GM04504 (cell line): Measurements from ENCODE around the gene LRIF1.
"Not testable (repeated sequence)": the region's sequence is repeated elsewhere in the genome, so short reads cannot be mapped to it uniquely, and the experiment has no call there.

Source experiments
- DNase-seq: peaks from one replicate; pipeline ENCODE4 v3.0.0-alpha.2; 2012; ENCODE audit warnings: low read depth

LRIF1 gene, protein sequence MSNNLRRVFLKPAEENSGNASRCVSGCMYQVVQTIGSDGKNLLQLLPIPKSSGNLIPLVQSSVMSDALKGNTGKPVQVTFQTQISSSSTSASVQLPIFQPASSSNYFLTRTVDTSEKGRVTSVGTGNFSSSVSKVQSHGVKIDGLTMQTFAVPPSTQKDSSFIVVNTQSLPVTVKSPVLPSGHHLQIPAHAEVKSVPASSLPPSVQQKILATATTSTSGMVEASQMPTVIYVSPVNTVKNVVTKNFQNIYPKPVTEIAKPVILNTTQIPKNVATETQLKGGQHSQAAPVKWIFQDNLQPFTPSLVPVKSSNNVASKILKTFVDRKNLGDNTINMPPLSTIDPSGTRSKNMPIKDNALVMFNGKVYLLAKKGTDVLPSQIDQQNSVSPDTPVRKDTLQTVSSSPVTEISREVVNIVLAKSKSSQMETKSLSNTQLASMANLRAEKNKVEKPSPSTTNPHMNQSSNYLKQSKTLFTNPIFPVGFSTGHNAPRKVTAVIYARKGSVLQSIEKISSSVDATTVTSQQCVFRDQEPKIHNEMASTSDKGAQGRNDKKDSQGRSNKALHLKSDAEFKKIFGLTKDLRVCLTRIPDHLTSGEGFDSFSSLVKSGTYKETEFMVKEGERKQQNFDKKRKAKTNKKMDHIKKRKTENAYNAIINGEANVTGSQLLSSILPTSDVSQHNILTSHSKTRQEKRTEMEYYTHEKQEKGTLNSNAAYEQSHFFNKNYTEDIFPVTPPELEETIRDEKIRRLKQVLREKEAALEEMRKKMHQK

DNA sequence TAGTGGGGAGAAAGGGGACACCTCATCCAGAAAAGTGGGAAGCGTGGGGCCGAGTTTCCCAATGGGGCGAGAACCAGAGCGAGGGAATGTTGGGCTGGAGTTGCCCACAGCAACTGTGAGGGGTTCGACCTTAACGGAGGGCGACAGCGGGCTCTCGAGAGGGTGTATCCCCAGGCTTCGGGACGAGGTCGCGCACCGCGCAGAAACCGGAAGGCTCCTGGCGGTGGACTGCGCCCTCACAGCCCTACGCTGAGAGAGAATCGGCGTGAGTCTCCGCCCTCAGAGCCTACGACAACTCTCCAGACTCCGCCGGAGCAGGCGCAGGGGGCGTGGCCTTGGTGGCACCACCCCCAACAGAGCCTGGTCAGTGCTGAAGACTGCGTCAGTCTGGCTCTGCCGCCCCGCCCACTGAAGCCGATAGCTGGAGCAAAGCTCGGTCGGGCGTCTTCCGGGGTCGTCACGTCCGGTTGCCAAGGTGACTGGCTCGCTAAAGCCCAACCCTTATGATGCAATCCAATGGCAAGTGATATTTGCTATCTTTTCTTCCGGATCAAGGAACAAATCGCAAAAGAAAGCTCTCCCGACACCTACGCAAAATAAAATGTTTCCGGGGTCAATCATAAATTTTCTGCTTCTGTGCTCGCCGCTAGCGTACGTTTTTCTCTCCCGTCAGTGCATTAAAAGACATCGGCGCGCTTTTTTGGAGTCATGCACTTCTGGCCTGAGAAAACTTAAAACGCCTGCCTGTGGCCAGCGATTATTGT, at the start of gene LRIF1:
Gene LRIF1 (minus strand): TSS at position 232 of the 764 bp plus-strand sequence. CDS start 234 bp downstream, outside the sequence.
- peak; percentile 99 for DNase-seq

DNA sequence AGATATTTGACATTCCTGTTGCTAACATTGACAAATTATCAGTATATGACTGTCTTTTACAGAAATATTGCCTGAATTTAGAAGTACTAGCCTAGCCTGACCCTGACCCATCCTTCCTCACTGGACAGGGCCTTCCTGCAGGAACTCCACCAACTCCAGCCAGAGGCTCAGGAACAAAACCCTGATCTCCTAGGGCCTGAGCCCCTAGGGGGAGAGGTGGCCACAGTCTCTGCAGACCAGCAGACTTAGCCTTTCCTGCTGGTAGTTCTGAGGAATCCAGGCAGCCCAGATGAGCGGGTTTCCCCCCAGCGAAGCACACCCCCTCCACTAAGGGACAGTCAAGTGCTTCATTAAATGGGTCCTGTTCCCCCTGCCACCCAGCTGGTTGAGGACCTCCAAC, 44.3 kb upstream of the LRIF1 start:
- no peak for DNase-seq

DNA sequence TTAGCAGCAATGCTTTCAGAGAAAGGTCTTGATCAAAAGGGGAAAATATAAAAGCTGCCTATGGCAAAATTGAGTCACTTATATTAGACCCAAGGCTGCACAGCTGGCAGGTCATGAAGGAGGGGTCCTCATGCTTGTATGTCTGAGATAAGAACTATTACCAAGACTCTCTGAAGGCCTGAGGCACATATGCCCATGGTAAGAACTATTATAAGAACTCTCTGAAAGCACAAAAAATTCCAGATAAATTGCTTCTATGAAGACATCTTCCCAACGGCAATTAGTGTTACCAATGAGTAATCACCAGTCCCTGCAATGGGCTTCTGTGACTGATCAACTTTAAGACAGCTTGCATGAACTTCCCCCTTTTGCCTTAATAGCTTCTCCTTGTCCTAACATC, 42.8 kb upstream of the LRIF1 start:
- DNase-seq: no peak

GRCh38 chr1:110999607-111000006, 35.9 kb upstream of the LRIF1 start:
- not testable (repeated sequence) for DNase-seq

GRCh38 chr1:110992329-110992728, 28.6 kb upstream of the LRIF1 start:
- DNase-seq: not testable (repeated sequence)

GRCh38 chr1:110991295-110991694, 27.6 kb upstream of the LRIF1 start:
- DNase-seq: not testable (repeated sequence)

GRCh38 chr1:110990541-110990940, 26.8 kb upstream of the LRIF1 start:
- no peak for DNase-seq

GRCh38 chr1:110986407-110986891, 22.7 kb upstream of the LRIF1 start:
- no peak for DNase-seq

- DNase-seq: no peak
These were observed 18.6 kb upstream of the LRIF1 start for GRCh38 chr1:110982320-110982719.

DNA sequence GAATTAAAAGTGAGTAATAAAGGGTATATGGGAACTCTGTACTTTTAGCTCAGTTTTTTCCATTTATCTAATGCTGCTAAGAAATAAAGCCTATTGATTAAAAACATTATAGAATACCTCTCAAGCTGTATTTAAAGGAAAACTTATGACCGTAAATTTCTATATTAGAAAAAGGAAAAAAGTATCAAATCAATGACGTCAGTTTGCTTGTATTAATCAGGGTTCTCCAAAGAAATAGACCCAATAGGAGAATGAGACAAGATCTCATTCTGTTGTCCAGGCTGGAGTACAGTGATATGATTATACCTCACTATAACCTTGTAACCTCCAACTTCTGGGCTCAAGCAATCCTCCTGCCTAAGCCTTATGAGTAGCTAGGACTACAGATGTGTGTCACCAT, 15.4 kb upstream of the LRIF1 start:
- DNase-seq: no peak

DNA sequence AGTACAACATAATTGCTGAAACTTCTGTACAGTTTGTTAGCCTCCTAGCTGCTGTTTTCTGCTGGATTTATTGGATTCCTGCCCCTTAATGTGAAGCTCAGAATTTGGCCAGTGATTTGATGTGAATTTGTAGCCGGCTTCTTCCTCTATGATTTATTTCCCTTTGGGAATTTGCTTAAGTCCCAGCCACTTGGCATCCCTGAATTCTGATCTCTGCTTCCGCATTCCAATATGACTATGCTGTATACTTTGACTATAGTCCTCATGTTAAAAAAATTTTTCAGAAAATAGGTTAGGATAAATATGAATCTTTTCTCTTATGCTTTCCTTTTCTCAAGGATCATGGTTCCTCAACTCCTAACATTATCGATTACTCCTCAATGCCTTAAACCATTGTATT, 12.4 kb upstream of the LRIF1 start:
- no peak for DNase-seq

- no peak for DNase-seq
These were observed 11.5 kb upstream of the LRIF1 start for GRCh38 chr1:110975265-110975664.

GRCh38 chr1:110967256-110967655, 3.5 kb upstream of the LRIF1 start:
- DNase-seq: no peak

- no peak for DNase-seq
These were observed 757 bp upstream of the LRIF1 start for GRCh38 chr1:110964455-110964903.

DNA sequence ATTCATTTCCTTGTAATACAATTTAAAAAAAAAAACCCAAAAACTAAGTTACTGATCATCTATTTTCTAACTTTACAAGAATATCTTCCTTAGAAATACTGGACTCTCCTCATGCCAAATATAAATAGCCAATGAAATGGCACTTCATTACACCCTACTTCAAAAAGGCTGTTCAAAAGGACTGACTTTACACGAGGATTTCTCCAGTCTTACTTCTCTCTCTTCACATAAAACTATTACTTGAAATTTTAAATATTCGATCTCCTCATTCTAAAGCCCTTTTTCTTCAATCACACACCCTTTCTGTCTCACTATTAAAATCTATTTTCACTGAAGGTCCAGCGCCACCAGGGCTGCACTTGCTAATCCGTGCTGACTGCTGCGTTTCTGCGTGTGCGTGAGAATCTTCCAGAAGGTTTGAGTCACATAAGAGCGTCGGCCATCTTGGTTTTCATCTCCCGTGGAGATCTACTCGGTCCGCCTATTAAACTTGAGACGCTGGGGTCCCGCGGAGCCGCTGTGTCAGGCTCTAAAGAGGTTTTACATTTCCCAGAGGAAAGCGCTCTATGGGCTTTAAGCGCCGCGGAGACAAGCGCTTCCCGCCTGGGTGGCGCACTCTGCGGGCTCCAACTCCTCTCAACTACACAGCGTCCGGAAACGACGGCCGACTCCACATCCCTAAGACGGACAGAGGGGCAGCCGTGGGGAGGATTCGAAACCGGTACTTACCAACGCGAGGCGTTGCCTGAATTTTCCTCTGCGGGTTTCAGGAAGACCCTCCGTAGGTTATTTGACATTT, 631 bp downstream of the LRIF1 start:
- peak; percentile 72 for DNase-seq

GRCh38 chr1:110961902-110962301, 1.8 kb downstream of the LRIF1 start:
- no peak for DNase-seq

DNA sequence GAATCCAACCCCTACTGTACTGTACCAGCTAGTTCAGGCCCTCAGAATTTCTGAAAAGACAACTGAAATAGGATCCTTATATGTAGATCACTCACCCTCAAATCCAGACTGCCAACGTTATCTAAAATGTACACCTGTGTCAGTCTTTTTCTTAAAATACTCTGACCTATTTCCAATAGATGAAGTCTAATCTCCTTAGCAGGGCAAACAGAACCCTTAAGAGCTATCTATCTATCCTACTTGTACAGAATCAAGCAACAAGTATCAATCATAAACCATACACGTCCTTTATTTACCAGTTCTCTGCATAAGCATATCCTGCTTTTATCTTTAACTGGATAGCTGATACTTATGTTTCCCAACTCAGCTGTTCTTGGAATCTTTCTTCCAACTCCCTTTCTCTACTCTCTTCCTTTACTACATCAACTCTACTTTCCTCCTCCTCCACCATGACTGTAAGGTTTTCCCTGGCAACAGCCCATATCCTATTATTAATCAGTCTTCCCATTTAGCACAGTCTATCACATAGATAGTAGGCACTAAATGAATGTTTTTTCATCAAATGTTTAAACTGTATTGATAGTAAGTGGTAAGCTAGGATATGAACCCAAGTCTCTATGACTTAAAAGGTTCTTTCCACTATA, 2.8 kb downstream of the LRIF1 start:
- no peak for DNase-seq

DNA sequence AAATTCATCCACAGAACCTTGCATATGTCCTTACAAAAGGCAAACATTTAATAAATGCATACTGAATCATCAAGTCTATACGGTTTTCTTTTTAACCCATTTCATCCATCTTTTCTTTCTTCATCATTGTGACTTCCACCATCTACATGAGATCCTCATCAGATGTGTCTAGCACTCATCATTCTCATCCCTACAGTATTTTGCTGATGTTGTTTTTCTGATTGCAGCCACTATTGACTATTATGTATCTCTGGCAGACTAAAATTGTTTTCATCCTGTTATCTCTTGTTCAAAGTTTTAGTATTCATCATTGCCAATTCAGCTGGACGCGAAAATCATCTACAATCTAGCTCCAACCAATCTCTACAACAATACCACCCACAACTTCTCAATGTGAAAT, 5.9 kb downstream of the LRIF1 start:
- DNase-seq: no peak

- DNase-seq: no peak
These were observed 7.1 kb downstream of the LRIF1 start for GRCh38 chr1:110956586-110956985.

- DNase-seq: no peak
These were observed 10.7 kb downstream of the LRIF1 start for GRCh38 chr1:110953031-110953430.

DNA sequence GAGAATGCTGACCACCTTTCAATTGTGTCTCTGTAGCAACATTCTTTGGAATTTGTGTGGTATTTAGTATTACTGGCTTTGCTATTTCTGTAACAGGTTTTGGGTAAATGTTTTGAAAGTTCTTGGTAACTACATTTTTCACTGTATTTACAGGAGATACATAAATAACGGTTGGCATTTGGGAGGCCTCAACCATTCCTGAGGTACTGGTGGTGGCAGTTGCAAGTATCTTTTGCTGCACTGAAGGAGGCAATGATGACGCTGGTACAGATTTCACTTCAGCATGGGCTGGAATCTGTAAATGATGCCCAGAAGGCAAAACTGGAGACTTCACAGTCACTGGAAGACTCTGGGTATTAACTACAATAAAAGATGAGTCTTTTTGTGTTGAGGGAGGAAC, 11.7 kb downstream of the LRIF1 start:
- DNase-seq: no peak
